ENCODE data around the gene LRRC15. TPM values are rescaled to one million over a fixed set of nuclear protein-coding genes. Genes with fewer than 3 reads are reported as not detected.

The LRRC15 gene
- total and polyA plus RNA-seq, 7 donors, result under 0.01 to 0.23 (median under 0.01) TPM; not detected in 2

GRCh38 chr3:194306771-194307640 is 62.5 kb downstream of the LRRC15 start:
- H3K27ac ChIP-seq, result no peak overlapping the region
- no peaks in the 10 kb centered on the region for H3K27me3 ChIP-seq
- intact Hi-C loops (cut with DNase I), result no loop called here
- H3K9me3 ChIP-seq, result no peaks in the 10 kb centered on the region
- TF ChIP-seq POLR2AphosphoS5 (IDR thresholded peaks at IDR 0.05), result no peak
- no peak for TF ChIP-seq POLR2A (IDR thresholded peaks at IDR 0.05)
- TF ChIP-seq EP300 (IDR thresholded peaks at IDR 0.05), result no peak
- TF ChIP-seq, protein P1, sequence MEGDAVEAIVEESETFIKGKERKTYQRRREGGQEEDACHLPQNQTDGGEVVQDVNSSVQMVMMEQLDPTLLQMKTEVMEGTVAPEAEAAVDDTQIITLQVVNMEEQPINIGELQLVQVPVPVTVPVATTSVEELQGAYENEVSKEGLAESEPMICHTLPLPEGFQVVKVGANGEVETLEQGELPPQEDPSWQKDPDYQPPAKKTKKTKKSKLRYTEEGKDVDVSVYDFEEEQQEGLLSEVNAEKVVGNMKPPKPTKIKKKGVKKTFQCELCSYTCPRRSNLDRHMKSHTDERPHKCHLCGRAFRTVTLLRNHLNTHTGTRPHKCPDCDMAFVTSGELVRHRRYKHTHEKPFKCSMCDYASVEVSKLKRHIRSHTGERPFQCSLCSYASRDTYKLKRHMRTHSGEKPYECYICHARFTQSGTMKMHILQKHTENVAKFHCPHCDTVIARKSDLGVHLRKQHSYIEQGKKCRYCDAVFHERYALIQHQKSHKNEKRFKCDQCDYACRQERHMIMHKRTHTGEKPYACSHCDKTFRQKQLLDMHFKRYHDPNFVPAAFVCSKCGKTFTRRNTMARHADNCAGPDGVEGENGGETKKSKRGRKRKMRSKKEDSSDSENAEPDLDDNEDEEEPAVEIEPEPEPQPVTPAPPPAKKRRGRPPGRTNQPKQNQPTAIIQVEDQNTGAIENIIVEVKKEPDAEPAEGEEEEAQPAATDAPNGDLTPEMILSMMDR (IDR thresholded peaks at IDR 0.05), result no peak
- H3K4me1 ChIP-seq, result peaks cover 0 to 8% (median 6%) of the 10 kb centered on the region in 4 donors
- WGBS, 2 donors, result 25 to 30% methylated on average over 13 of the region's 13 CpGs
- no peak overlapping the region for H3K4me3 ChIP-seq
- no peaks in the 10 kb centered on the region for H3K36me3 ChIP-seq
- peak; percentile 40 for DNase-seq

GRCh38 chr3:194306109-194306686 is 63.3 kb downstream of the LRRC15 start:
- intact Hi-C loops (cut with DNase I), result no loop called here
- WGBS, 2 donors, result 25 to 27% methylated on average over 11 of the region's 11 CpGs
- no peaks in the 10 kb centered on the region for H3K27me3 ChIP-seq

GRCh38 chr3:194305356-194306108 is 64.0 kb downstream of the LRRC15 start:
- Histone ChIP-seq H3K9me3 (no peaks in the 10 kb centered on the region), H3K4me1 (peaks cover 0 to 6% (median 6%) of the 10 kb centered on the region in 4 donors), H3K4me3 (no peak overlapping the region), H3K27ac (no peak overlapping the region), H3K27me3 (no peaks in the 10 kb centered on the region), H3K36me3 (no peaks in the 10 kb centered on the region)
- intact Hi-C loops (cut with DNase I), result no loop called here
- WGBS, 2 donors, result 78 to 94% methylated on average over 11 of the region's 11 CpGs
- peak; percentile 41 for DNase-seq
- TF ChIP-seq, protein P1 (IDR thresholded peaks at IDR 0.05), result no peak
- TF ChIP-seq EP300 (IDR thresholded peaks at IDR 0.05) (no peak), POLR2A (IDR thresholded peaks at IDR 0.05) (no peak), POLR2AphosphoS5 (IDR thresholded peaks at IDR 0.05) (no peak)

More at GRCh38 chr3:194306109-194306686, 63.3 kb downstream of the LRRC15 start:
- DNase-seq, result peak; percentile 63
- Histone ChIP-seq H3K4me1 (peaks cover 0 to under 1% (median 0%) of the 10 kb centered on the region in 4 donors), H3K36me3 (no peaks in the 10 kb centered on the region), H3K27ac (no peak overlapping the region), H3K4me3 (no peak overlapping the region), H3K9me3 (no peaks in the 10 kb centered on the region)
- no peak for TF ChIP-seq EP300 (IDR thresholded peaks at IDR 0.05)
- TF ChIP-seq POLR2A (IDR thresholded peaks at IDR 0.05), result no peak
- TF ChIP-seq POLR2AphosphoS5 (IDR thresholded peaks at IDR 0.05), result no peak
- TF ChIP-seq, protein P1 (IDR thresholded peaks at IDR 0.05), result no peak

Other genes with a start within 250 kb of the LRRC15 start
- gene HES1, start 233.6 kb downstream of the LRRC15 start, total RNA-seq, result 10 to 100 TPM; 17.4 to 35.0 (median 23.4) TPM
- 10 to 100 TPM; 24.0 to 47.4 (median 45.4) TPM for gene HES1, start 233.6 kb downstream of the LRRC15 start, polyA plus RNA-seq
- gene CPN2, start 18.4 kb downstream of the LRRC15 start, total RNA-seq, result not detected
- gene CPN2, start 18.4 kb downstream of the LRRC15 start, polyA plus RNA-seq, result under 1 TPM in 1 of 3 donors, not detected in 2; 0.01 TPM
- gene GP5, start 29.5 kb upstream of the LRRC15 start, total RNA-seq, result under 1 TPM in 1 of 4 donors, not detected in 3; 0.14 TPM
- under 1 TPM in 1 of 3 donors, not detected in 2; 0.69 TPM for gene GP5, start 29.5 kb upstream of the LRRC15 start, polyA plus RNA-seq
- 10 to 100 TPM; 50.4 to 82.7 (median 68.2) TPM for gene ATP13A3, start 117.3 kb upstream of the LRRC15 start, total RNA-seq
- 10 to 100 TPM; 10.9 to 20.6 (median 12.0) TPM for gene ATP13A3, start 117.3 kb upstream of the LRRC15 start, polyA plus RNA-seq